ENCODE data around the gene RACGAP1. TPM values are rescaled to one million over a fixed set of nuclear protein-coding genes. Genes with fewer than 3 reads are reported as not detected.

RACGAP1 gene
- total RNA-seq, 1 experiment from 2014 or later, result 95.3 TPM

- H3K27me3 ChIP-seq (ENCODE audit: low read length), result no peaks in the 10 kb centered on the region
- no peaks in the 10 kb centered on the region for H3K9me3 ChIP-seq (ENCODE audit: low read length)
- CTCF ChIA-PET, result no interaction called here
- no peaks in the 10 kb centered on the region for H4K20me1 ChIP-seq (ENCODE audit: low read length)
- H3K4me2 ChIP-seq (ENCODE audit: low read length), result no peak overlapping the region
- TF ChIP-seq EZH2phosphoT487 (IDR thresholded peaks at IDR 0.05; ENCODE audit: borderline replicate concordance, low read length) (no peak), EZH2 (IDR thresholded peaks at IDR 0.05; ENCODE audit: low read length, unreplicated experiment) (no peak), CTCF (conservative IDR thresholded peaks at IDR 0.05; ENCODE audit: low read depth, low read length) (no peak)
- H3K4me3 ChIP-seq (ENCODE audit: low read length), result no peak overlapping the region
- no peaks in the 10 kb centered on the region for H3K36me3 ChIP-seq (ENCODE audit: low read depth, low read length)
- intact Hi-C loops (cut with micrococcal nuclease), result no loop called here
- BruUV-seq (replicated peaks), result no TSS peak
- no peak for ATAC-seq
- no peaks in the 10 kb centered on the region for H3F3A ChIP-seq (ENCODE audit: low read length, unreplicated experiment)
- H3K9ac ChIP-seq (ENCODE audit: low read length), result no peak overlapping the region
- no peaks in the 10 kb centered on the region for H3K9me2 ChIP-seq (replicated peaks; ENCODE audit: low read length)
- H3K4me1 ChIP-seq (ENCODE audit: insufficient read depth, low read length), result peaks cover 13% of the 10 kb centered on the region
- no peak overlapping the region for H3K27ac ChIP-seq (ENCODE audit: low read length)
- DNase-seq, result no peak
- H3K79me2 ChIP-seq (ENCODE audit: low read length), result no peaks in the 10 kb centered on the region
- POLR2A ChIA-PET (ENCODE audit: unreplicated experiment), result no interaction called here
- H2AFZ ChIP-seq (ENCODE audit: low read length), result no peak overlapping the region
Measured at GRCh38 chr12:49956663-49957569, 68.4 kb downstream of the RACGAP1 start.

- Histone ChIP-seq H3K4me1 (ENCODE audit: insufficient read depth, low read length) (peaks cover 13% of the 10 kb centered on the region), H3K27ac (ENCODE audit: low read length) (no peak overlapping the region), H3F3A (ENCODE audit: low read length, unreplicated experiment) (no peaks in the 10 kb centered on the region), H3K4me3 (ENCODE audit: low read length) (no peak overlapping the region), H3K79me2 (ENCODE audit: low read length) (no peaks in the 10 kb centered on the region), H4K20me1 (ENCODE audit: low read length) (no peaks in the 10 kb centered on the region), H3K27me3 (ENCODE audit: low read length) (no peaks in the 10 kb centered on the region), H3K9ac (ENCODE audit: low read length) (no peak overlapping the region), H3K4me2 (ENCODE audit: low read length) (no peak overlapping the region), H3K9me2 (replicated peaks; ENCODE audit: low read length) (no peaks in the 10 kb centered on the region), H3K9me3 (ENCODE audit: low read length) (no peaks in the 10 kb centered on the region), H2AFZ (ENCODE audit: low read length) (no peak overlapping the region), H3K36me3 (ENCODE audit: low read depth, low read length) (no peaks in the 10 kb centered on the region)
- DNase-seq (no peak), ATAC-seq (no peak)
- TF ChIP-seq CTCF (conservative IDR thresholded peaks at IDR 0.05; ENCODE audit: low read depth, low read length) (no peak), EZH2phosphoT487 (IDR thresholded peaks at IDR 0.05; ENCODE audit: borderline replicate concordance, low read length) (no peak)
- intact Hi-C loops (cut with micrococcal nuclease), result no loop called here
- BruUV-seq (replicated peaks), result no TSS peak
- ChIA-PET CTCF (no interaction called here), POLR2A (ENCODE audit: unreplicated experiment) (no interaction called here)
Measured at GRCh38 chr12:49955899-49956662, 69.2 kb downstream of the RACGAP1 start.

All from PC-3 (cell line).